Endothelial cell of umbilical vein (primary cell): ENCODE results near the gene MRM1.

Experiments
- EZH2 ChIP-seq: IDR thresholded peaks from 2 replicates; pipeline ENCODE4 v1.6.1; 2012; ENCODE audit warnings: borderline replicate concordance, low read depth, mild to moderate bottlenecking, moderate library complexity, low read length, inconsistent platforms; ENCODE audit not compliant: severe bottlenecking
- FOS ChIP-seq: IDR thresholded peaks from 2 replicates; pipeline ENCODE4 v1.6.1; 2011; ENCODE audit warnings: mild to moderate bottlenecking, low read length, moderate library complexity, borderline replicate concordance; ENCODE audit not compliant: insufficient read depth
- GATA2 ChIP-seq: IDR thresholded peaks from 2 replicates; pipeline ENCODE4 v1.7.0; 2011; ENCODE audit warnings: low read depth, mild to moderate bottlenecking, moderate library complexity, mixed read lengths, low read length; ENCODE audit not compliant: insufficient read length, insufficient read depth
- JUN ChIP-seq: IDR thresholded peaks from 2 replicates; pipeline ENCODE4 v1.6.1; 2011; ENCODE audit warnings: borderline replicate concordance, low read depth; ENCODE audit not compliant: insufficient read length, insufficient read depth
- MYC ChIP-seq: IDR thresholded peaks from one replicate; pipeline ENCODE4 v1.6.1; 2011; ENCODE audit warnings: mild to moderate bottlenecking, low read depth, low read length
- TF ChIP-seq, protein P1 (sequence below), 2 donors: IDR thresholded peaks; 1 replicate in 1 of 2; 2 replicates in 1 of 2; pipeline ENCODE4 v1.5.1; 2011; ENCODE audit warnings: low read length in 2 of 2, mild to moderate bottlenecking in 2 of 2, moderate library complexity in 2 of 2, control low read depth in 1 of 2, inconsistent platforms in 1 of 2, low read depth in 1 of 2; ENCODE audit not compliant: insufficient read depth in 1 of 2; ENCODE audit errors: extremely low read depth in 1 of 2
- TF ChIP-seq, protein P2 (sequence below): IDR thresholded peaks from 2 replicates; pipeline ENCODE4 v1.6.1; 2011; ENCODE audit not compliant: insufficient read depth, insufficient read length

DNA sequence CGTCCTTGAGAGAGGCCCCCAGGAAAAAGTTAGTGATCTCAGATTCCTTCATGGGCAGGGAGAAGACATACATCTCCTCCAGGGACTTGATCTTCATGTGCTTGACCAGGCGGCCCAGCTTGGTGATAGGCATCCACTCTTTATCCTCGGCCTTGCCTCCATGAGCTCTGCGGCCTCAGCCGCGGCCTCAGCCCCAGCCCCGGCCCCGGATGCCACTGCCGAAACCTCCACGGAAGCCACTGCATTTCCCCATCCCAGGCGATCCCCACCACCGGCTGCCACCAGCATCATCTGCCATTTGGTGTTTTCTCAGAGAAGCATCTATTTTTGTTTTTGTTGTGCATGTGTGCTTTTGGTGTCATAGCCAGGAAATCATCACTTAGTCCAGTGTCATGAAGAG lies 26.4 kb upstream of the MRM1 start:
- TF ChIP-seq, protein P1, sequence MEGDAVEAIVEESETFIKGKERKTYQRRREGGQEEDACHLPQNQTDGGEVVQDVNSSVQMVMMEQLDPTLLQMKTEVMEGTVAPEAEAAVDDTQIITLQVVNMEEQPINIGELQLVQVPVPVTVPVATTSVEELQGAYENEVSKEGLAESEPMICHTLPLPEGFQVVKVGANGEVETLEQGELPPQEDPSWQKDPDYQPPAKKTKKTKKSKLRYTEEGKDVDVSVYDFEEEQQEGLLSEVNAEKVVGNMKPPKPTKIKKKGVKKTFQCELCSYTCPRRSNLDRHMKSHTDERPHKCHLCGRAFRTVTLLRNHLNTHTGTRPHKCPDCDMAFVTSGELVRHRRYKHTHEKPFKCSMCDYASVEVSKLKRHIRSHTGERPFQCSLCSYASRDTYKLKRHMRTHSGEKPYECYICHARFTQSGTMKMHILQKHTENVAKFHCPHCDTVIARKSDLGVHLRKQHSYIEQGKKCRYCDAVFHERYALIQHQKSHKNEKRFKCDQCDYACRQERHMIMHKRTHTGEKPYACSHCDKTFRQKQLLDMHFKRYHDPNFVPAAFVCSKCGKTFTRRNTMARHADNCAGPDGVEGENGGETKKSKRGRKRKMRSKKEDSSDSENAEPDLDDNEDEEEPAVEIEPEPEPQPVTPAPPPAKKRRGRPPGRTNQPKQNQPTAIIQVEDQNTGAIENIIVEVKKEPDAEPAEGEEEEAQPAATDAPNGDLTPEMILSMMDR (IDR thresholded peaks at IDR 0.05; ENCODE audit: extremely low read depth in 1 of 2, insufficient read depth in 1 of 2, low read depth in 1 of 2, low read length in 2 of 2): no peak
- TF ChIP-seq MYC: no peak
- no peak for TF ChIP-seq EZH2
- TF ChIP-seq FOS: no peak
- TF ChIP-seq JUN: no peak
- TF ChIP-seq GATA2: no peak
- TF ChIP-seq, protein P2, sequence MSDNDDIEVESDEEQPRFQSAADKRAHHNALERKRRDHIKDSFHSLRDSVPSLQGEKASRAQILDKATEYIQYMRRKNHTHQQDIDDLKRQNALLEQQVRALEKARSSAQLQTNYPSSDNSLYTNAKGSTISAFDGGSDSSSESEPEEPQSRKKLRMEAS: no peak
